ENCODE data around the gene CDC5L.

- TF ChIP-seq CTCF (IDR thresholded peaks at IDR 0.05) (no peak), POLR2A (IDR thresholded peaks at IDR 0.05) (no peak)
Observed at GRCh38 chr6:44463728-44464450, 76.4 kb downstream of the CDC5L start.

All from lower leg skin (tissue), 3 donors.